Cerebellar nuclear complex (tissue), 1 donor: Measurements from ENCODE around the gene ZNF584.
A peak's percentile ranks its signal among the peaks of the same experiment; 100 is the strongest.

Experiments
- DNase-seq, 2 experiments: peaks; one replicate each; lab custom pipeline; 2025; lab: John Stamatoyannopoulos, UW

ZNF584 gene

DNA sequence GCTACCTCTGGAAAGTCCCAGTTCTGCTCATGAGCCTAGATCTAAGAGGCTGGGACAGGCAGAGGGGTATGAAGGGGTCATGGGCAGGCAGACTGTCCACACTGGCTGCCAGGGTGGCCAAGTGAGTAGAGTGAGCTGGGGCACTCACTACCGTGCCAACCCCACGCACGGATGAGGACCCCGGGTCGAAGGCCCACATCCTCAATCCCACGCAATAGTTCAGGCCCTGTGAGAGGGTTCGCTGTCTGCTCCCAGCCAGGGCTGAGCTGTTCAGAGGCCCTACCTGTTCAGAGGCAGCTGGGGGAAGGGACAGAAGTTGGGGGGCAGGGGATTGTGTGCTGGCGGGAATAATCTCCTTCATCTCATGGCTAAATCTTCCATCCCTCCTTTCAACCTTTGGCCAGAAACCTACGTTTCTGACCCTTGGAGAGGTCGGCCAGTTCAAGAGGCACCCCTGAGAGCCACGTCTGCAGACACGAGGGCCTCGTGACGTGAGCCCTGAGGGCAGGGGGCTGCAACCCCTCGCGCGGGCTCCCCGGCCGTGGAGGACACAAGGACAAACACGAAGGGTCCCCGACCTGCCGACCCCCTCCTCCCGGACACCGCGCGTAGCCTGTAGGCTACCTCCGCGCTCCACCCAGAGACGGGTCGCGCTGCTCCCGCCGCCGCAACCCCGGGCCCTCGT lies 22.4 kb upstream of the ZNF584 start:
- DNase-seq, result no peak

DNA sequence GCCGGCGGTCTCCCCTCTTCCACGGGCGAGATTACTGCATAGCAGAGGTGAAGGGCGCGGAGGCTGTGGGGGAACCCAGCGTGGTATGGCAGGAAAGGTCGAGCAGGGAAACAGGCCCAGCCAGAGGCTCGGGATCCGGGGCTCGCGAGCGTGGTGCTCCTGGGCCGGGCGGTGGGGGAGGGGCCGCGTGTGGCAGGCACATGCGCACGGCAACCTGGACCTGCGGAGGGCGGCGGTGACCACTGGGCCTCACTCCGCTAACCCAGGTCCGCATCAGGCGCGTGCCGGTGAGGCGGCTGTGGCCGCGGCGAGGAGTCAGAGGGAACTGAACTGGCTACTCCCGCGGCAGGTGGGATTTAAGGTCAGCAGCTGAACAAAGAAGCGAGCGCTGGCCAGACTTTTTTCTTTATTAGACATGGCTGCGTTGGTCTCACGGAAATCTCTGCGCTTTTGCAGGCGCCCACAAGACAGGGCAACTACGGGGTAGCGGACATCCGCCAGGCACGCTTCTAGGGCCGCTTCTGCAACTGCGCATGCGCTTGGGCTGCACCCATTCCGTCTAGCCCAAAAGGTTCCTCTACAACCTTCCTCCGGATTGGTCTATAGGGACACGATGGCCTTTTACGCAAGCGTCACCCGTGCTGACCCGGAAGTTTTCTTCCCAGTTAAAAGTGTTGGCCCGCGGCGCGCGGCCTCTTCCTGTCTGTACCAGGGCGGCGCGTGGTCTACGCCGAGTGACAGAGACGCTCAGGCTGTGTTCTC lies 21.7 kb upstream of the ZNF584 start, which contains the start of gene RPS5:
TSS of gene RPS5 (plus strand) at position 694 of the 762 bp plus-strand sequence. CDS start 869 bp downstream, outside the sequence.
- peak; percentile 88 to 93 for DNase-seq

DNA sequence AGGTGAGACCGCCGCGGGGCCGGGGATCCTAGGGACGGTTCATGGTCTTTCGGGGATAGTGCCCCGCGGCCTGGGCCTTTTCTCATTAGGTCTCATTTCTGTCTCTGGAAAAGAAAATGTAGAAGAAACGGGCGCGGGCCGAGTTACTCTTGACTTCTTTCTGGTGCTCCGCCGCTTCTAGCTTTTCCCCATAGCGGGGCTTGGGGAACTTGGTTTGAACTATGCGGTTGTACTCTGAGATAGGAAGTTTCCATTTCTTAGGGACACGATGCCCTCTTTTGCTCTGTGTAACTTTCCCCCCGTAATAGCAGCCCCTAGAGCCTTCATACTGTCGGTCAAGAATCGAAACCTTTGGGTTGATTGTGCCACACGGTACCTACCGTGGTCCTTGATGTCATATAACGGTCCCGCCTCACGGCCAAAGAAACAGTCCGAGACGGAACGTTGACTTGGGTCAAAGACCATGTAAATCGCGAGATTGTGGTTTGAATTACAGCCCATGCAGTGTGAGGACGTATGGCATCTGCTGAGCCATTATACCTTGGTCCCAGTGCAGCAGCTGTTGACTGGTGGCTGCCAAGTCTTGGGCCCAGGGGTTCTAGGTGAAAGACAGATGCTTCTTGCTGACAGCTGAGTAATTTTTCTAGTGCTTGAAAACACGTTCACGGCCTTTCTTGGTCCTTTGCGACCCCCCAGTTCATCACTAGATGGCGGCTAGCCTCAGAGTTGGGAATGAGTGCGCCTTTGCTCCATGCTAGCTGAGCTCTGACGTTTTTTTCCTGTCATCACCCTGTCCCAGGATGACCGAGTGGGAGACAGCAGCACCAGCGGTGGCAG lies 20.9 kb upstream of the ZNF584 start:
- DNase-seq, result no peak

- DNase-seq, result no peak
Observed at GRCh38 chr19:58388175-58388526, 20.3 kb upstream of the ZNF584 start.

DNA sequence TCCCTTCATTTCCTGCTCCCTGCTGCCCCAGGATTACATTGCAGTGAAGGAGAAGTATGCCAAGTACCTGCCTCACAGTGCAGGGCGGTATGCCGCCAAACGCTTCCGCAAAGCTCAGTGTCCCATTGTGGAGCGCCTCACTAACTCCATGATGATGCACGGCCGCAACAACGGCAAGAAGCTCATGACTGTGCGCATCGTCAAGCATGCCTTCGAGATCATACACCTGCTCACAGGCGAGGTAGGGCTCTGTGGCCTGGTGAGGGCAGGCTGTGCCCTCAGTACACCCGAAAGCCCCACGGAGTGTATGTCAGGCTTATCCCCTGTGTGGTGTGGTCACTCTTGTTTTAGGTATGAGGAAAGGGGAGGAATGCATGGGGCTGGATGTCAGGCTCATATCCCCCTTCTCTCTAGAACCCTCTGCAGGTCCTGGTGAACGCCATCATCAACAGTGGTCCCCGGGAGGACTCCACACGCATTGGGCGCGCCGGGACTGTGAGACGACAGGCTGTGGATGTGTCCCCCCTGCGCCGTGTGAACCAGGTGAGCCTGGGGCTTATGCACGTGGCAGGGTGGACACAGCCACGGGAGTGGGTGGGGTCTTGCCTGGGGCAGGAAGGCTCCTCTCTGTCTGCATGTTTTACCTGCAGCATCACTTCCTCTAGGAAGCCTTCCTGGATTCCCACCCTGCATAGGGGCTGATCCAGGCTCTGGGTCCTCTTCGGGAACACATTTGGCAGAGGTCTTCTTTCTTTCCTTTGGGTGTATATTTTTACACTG lies 15.3 kb upstream of the ZNF584 start:
- DNase-seq, result no peak

GRCh38 chr19:58393725-58394033 lies 14.8 kb upstream of the ZNF584 start:
- DNase-seq, result no peak

DNA sequence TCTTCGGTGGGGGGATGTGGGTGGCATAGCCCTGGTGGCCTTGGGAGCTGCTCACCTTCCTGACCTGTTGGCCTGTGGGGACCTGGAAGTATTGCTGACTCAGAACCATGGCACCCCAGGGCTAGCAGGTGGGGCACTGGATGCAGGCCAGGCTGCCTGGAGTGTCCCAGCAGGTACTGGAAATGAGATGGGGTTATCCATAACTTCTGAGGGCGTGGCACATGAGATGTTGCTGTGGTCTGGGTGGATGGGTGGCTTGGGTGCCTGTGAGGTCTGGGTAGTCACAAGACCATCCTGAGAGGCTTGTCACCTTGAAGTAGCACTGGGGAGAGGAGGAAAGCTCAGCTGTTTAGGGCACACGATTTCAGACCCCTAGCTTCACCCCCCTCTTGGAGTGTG lies 13.6 kb upstream of the ZNF584 start:
- no peak for DNase-seq

DNA sequence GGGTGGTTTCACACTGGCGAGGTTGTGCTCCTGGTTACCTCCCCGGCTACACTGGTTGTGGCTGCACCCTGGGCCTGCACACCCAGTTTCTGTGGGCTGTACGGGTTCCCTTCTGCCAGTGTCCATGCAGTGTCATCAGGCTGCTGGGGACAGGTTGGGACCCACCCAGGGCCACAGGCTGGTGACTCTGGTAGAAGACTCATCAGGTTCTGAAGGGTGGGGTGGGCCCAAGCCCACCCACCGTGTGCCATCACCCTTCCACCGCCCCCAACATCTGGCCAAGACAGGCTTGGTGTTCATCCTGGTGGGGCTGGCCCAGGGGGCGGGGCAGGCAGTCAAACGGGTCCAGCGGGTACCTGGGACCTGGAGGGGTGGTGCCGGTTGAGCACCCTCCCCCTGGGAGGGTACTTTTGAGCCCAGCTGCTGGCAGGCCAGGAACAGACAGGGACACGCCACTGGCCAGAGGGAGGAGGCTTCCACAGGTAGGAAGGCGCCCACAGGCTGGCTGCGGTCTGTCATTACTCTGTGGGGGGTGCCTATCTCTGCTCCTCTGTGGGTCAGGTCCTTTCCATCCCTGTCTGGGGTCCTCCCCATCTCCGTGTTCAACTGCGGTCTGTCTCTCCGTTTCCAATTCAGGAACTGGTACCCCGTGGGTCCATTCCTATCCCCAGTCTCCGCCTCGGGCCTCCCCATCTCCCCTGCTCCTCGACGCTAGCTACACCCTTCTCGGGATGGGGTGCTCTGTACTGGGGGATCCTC lies 13.1 kb upstream of the ZNF584 start, which contains the start of gene RNF225:
TSS of gene RNF225 (plus strand) at position 437 of the 759 bp plus-strand sequence. CDS start 434 bp downstream, outside the sequence.
- no peak for DNase-seq

DNA sequence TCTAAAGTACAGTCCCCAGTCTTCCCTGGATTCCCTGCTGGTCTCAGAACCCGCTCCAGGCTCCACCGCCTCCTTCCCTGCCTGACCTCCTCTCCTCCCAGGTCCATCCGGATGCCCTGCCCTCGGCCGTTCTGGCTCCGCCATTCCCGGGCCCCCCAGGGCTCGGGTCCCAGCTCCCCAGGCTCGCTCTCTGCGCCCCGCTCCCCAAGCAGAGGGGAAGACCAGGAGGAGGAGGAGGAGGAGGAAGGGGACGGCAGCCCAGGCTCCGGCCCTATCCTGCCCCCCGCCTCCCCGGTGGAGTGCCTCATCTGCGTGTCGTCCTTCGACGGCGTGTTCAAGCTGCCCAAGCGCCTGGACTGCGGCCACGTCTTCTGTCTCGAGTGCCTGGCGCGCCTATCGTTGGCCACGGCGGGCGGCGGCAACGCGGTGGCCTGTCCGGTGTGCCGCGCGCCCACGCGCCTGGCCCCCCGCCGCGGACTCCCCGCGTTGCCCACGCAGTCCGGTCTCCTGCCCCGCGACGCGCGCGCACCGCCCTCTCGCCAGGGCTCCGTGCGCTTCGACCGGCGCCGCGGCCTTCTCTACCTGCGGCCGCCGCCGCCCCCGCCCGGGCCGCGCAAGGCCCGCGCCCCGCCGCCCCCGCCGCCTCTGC lies 12.3 kb upstream of the ZNF584 start:
- DNase-seq, result no peak

- no peak for DNase-seq
Observed at GRCh38 chr19:58396691-58397532, 11.5 kb upstream of the ZNF584 start.

- DNase-seq, result no peak
Observed at GRCh38 chr19:58397533-58398037, 10.9 kb upstream of the ZNF584 start.

GRCh38 chr19:58398087-58398486 lies 10.4 kb upstream of the ZNF584 start:
- no peak for DNase-seq

DNA sequence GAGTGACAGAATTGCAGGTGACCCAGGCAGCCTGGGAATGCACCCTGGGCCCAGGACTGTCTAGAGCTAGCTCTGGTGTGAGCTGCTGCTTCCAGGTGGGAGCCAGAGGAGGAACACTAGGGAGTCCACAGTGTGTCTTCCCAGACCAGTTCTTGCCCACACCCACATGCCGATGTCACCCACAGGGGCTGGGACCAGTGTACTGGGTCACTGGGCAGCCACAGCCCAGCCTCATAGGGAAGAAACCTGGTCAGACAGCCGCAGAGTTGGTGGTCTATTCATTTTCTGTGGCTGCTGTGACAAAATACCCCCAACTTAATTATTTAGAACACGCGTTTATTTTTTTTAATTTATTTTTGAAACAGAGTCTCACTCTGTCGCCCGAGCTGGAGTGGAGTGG lies 9.9 kb upstream of the ZNF584 start:
- DNase-seq, result no peak

GRCh38 chr19:58399903-58400302 lies 8.5 kb upstream of the ZNF584 start:
- DNase-seq, result no peak

GRCh38 chr19:58400316-58400915 lies 8.0 kb upstream of the ZNF584 start:
- DNase-seq, result peak in 1 of 2 experiments; percentile 68

DNA sequence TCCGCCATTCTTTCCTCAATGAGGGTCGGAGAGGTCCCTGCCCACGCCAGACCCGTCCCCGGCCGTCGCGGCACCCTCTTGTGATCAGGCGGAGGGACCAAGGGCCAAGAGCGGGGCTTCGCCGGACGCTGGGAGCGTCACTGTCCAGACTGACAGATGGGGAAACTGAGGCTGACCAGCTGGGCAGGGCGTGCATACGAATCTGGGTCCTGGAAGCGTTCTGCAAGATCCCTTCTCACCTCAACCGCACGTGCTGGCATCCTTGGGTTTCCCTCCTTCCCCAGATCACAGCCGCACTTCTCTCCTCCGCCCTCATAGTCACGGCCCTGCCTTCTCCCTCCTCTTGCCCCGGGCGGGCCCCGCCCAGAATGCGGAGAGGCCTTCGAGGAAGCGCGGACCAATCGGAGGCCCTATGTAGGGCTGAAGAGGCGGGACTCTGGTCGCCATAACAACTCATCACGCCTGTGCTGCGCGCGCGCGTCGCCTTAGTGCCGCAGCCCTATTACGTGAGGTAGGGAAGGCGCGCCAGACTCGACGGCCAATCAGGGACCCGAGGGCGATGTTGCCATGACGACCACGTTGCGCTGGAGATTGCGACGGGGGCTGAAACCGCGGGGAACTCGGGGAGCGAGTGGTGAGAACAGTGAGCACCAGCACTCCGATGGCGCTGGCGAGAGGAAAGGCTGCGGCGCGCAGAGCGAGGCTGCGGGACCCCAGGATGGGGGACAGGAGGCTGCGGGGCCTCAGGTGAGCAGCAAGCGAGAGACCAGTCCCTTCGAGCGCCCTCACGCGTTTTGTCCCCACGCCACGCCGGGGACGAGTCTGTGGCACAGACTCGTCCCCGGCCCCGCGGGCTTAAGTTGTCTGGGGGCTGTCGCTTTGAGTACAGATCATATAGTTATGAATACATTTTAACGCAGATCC lies 7.3 kb upstream of the ZNF584 start:
- peak; percentile 96 to 99 for DNase-seq

DNA sequence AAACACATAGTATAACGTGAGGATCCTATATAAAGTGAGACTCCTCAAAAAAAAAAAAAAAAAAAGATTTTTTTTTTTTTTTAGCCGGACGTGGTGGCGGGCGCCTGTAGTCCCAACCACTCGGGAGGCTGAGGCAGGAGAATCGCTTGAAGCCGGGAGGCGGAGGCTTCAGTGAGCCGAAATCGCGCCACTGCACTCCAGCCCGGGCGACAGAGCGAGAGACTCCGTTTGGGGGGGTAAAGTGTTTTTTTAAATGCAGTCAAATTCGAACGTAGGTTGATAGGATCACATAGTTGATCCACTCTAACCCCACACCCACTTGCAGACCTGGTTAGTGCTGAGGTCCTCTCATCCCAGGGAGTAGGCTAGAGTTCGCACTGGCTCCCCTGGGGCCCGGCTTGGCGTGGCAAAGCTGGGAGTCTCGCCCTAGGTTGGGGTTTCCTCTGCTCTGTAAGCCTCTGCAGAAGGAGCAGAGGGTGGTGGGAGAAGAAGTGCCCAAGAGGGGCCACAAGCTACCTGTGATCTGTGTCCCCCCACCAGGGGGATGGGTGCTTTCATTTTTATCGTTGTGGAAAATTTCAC lies 6.5 kb upstream of the ZNF584 start:
- no peak for DNase-seq
